HepG2 (cell line): ENCODE data around the gene GNA12. TPM values are rescaled to one million over a fixed set of nuclear protein-coding genes. Genes with fewer than 3 reads are reported as not detected.

ENCODE experiments used
- ATAC-seq: fragments of 200-7000 bp; cut with Tn5 transposase; 3 replicates; pipeline ENCODE4 v1.9.1; 2020; ENCODE audit warnings: mild to moderate bottlenecking, moderate library complexity
- BruUV-seq: library from RNA; stranded (reverse); fragments of 400-500 nt; replicated peaks from 2 replicates; lab custom pipeline; 2021; lab: Mats Ljungman, UMichigan
- CTCF ChIA-PET: fragments of 300-600 bp; formaldehyde crosslinking; extraction: SDS; loops from one replicate; lab custom pipeline; 2021; ENCODE audit warnings: low total read pairs, inconsistent platforms, low intra/inter-chr PET ratio; lab: Yijun Ruan, JAX
- POLR2A ChIA-PET: fragments of 350-600 bp; sonication (Branson Sonifier 250); formaldehyde crosslinking; loops from one replicate; lab custom pipeline; 2020; ENCODE audit warnings: antibody characterized with exemption, inconsistent platforms; lab: Yijun Ruan, JAX
- DNase-seq: peaks from one replicate; pipeline ENCODE4 v3.0.0-alpha.2; 2015; ENCODE audit warnings: low spot score
- FAIRE-seq: peaks from 3 replicates; lab custom pipeline; 2011; peaks lifted over from hg19 to GRCh38; lab: Jason Lieb, UNC
- H2AFZ ChIP-seq: one replicate; pipeline ENCODE4 v1.6.1; 2011; ENCODE audit warnings: low read length, inconsistent platforms
- H3K27ac ChIP-seq: fragments of 300-600 bp; 3 replicates; pipeline ENCODE4 v1.8.0; 2011; ENCODE audit warnings: mixed run types, mild to moderate bottlenecking, mixed read lengths, low read length, inconsistent platforms; ENCODE audit not compliant: insufficient read depth; ENCODE audit errors: extremely low read length
- H3K27me3 ChIP-seq, 2 experiments: fragments of 200-600 bp in 1 of 2; 2 replicates in 1 of 2; 3 replicates in 1 of 2; pipeline versions ENCODE4 v1.6.0 to v1.8.0; 2011; ENCODE audit warnings: low read length in 2 of 2, mild to moderate bottlenecking in 2 of 2, moderate library complexity in 2 of 2, inconsistent platforms in 1 of 2; ENCODE audit not compliant: insufficient read depth in 2 of 2, control insufficient read depth in 1 of 2
- H3K36me3 ChIP-seq, 2 experiments: fragments of 200-600 bp in 1 of 2; replicated peaks in 1 of 2; 2 replicates in 1 of 2; 3 replicates in 1 of 2; pipeline versions ENCODE4 v1.5.1 to v1.8.0; 2011; ENCODE audit warnings: low read length in 2 of 2, inconsistent platforms in 1 of 2; ENCODE audit not compliant: insufficient read depth in 2 of 2, control insufficient read depth in 1 of 2
- H3K4me1 ChIP-seq: 2 replicates; pipeline ENCODE4 v1.5.1; 2012; ENCODE audit warnings: low read length, inconsistent platforms; ENCODE audit not compliant: insufficient read depth
- H3K4me2 ChIP-seq: 2 replicates; pipeline ENCODE4 v1.6.0; 2011; ENCODE audit warnings: low read depth, low read length, inconsistent platforms
- H3K4me3 ChIP-seq, 3 experiments: fragments of 200-600 bp in 1 of 3; sonication (generic), shearing (Covaris generic) in 1 of 3; replicated peaks in 1 of 3; 2 replicates each; pipeline ENCODE4 v1.5.1; 2011 to 2016; ENCODE audit warnings: low read length in 3 of 3, inconsistent platforms in 2 of 3, low read depth in 2 of 3, mild to moderate bottlenecking in 2 of 3, control low read depth in 1 of 3, mixed read lengths in 1 of 3; ENCODE audit not compliant: insufficient read depth in 1 of 3
- H3K79me2 ChIP-seq: one replicate; pipeline ENCODE4 v1.6.1; 2011; ENCODE audit warnings: low read length, inconsistent platforms; ENCODE audit not compliant: insufficient read depth
- H3K9ac ChIP-seq: 2 replicates; pipeline ENCODE4 v1.6.0; 2011; ENCODE audit warnings: mild to moderate bottlenecking, low read depth, low read length, inconsistent platforms; ENCODE audit not compliant: insufficient read depth
- H3K9me3 ChIP-seq: 2 replicates; pipeline ENCODE4 v1.5.1; 2012; ENCODE audit warnings: mild to moderate bottlenecking, low read length
- H4K20me1 ChIP-seq: 2 replicates; pipeline ENCODE4 v1.6.0; 2011; ENCODE audit warnings: inconsistent platforms, mild to moderate bottlenecking, low read length, moderate library complexity; ENCODE audit not compliant: insufficient read depth
- ZNF629 ChIP-seq: sonication (generic); formaldehyde crosslinking; conservative IDR thresholded peaks from 2 replicates; pipeline ENCODE4 v1.5.0; 2020; ENCODE audit warnings: missing genetic modification reagents
- WGBS: methylation state at CpG from one replicate; pipeline ENCODE4 v1.1.6; 2017; ENCODE audit warnings: low lambda C conversion rate; 5-methylcytosine and 5-hydroxymethylcytosine counted together
- in situ Hi-C: cut with HindIII; loops from 2 replicates; pipeline ENCODE4 v1.10.0; 2017; ENCODE audit warnings: low pct_unique_long_range_greater_than_20kb; ENCODE audit not compliant: extremely low pct_ligation_motif_present
- intact Hi-C: fragments of 100-400 bp; cut with micrococcal nuclease; formaldehyde crosslinking; loops from one replicate; pipeline ENCODE4 v1.10.0; 2022; ENCODE audit not compliant: unreplicated experiment
- polyA plus RNA-seq, 8 experiments: library from polyadenylated mRNA; depleted of rRNA in 3 of 8; stranded (reverse) in 7 of 8; unstranded in 1 of 8; fragments of >200 nt; fragmentation: Illumina TruSeq in 4 of 8; extraction: Trizol in 4 of 8; gene quantifications; 2 replicates each; pipeline versions ENCODE4 v1.2.1 to v1.2.3, GENCODE V29; 2011 to 2016; ENCODE audit warnings: low read depth in 4 of 8, missing spikeins in 1 of 8, mixed read lengths in 1 of 8; ENCODE audit not compliant: insufficient read depth in 1 of 8
- total RNA-seq, 5 experiments: library from RNA; depleted of rRNA; stranded (reverse); fragments of >200 nt; fragmentation: Illumina TruSeq; extraction: Trizol; gene quantifications; 2 replicates each; pipeline ENCODE4 v1.2.3, GENCODE V29; 2016; ENCODE audit warnings: low read depth in 1 of 5
- TF ChIP-seq, protein P1 (sequence below): sonication (generic); formaldehyde crosslinking; IDR thresholded peaks from 2 replicates; pipeline ENCODE4 v1.5.0; 2020; ENCODE audit warnings: mild to moderate bottlenecking, missing genetic modification reagents

The GNA12 gene
- total and polyA plus RNA-seq, 2 of the 13 experiments (the other 11 are each of a cell fraction or from before 2014, with no cell fraction given), result 16.2 to 50.9 TPM

DNA sequence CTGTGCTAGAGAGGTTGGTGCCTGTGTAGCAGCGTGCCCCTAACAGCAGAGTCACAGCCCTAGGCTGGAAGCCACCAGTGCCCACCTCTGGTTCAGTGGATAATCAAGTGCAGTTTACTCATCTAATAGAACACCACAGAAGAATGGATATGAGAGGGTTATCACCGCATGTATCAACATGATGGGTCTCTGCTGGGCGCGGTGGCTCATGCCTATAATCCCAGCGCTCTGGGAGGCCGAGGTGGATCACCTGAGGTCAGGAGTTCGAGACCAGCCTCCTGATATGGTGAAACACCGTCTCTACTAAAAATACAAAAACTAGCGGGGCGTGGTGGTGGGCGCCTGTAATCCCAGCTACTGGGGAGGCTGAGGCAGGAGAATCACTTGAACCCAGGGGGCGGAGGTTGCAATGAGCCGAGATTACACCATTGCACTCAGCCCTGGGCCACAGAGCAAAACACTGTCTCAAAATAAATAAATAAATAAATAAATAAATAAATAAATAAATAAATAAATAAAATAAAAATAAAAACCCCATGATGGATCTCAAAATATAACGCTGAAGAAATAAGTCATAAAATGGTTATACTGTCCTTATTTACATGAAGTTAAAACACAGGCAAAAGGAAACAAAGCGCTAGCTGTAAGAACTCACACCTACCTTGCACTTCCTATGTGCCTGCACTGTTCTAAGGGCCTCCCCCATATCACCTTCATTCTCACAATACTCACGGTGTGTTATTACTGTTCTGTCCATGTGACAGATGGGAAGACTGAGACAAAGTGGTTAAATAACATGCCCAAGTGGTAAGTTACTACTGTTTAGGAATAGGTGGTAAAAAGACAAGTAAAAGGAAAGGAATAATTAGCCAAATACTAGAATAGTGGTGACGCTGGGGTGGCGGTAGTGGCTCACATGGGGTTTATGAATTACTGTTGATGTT is 85.2 kb downstream of the GNA12 start:
- H3K27me3 ChIP-seq, result no peaks in the 10 kb centered on the region
- peak overlapping the region; percentile 30 for H3K4me2 ChIP-seq
- no peak for ATAC-seq
- 95% methylated on average over 18 of the region's 18 CpGs for WGBS
- in situ Hi-C loops, result no loop called here
- H3K9me3 ChIP-seq, result no peaks in the 10 kb centered on the region
- H3K36me3 ChIP-seq, result peaks cover 6 to 14% of the 10 kb centered on the region in 2 experiments; a peak in 4 of 5 replicates
- intact Hi-C loops, result loop anchor here (5.0 kb wide), 1 partner anchor 43 kb away; no protein-coding TSS in a partner anchor
- TF ChIP-seq, protein P1, sequence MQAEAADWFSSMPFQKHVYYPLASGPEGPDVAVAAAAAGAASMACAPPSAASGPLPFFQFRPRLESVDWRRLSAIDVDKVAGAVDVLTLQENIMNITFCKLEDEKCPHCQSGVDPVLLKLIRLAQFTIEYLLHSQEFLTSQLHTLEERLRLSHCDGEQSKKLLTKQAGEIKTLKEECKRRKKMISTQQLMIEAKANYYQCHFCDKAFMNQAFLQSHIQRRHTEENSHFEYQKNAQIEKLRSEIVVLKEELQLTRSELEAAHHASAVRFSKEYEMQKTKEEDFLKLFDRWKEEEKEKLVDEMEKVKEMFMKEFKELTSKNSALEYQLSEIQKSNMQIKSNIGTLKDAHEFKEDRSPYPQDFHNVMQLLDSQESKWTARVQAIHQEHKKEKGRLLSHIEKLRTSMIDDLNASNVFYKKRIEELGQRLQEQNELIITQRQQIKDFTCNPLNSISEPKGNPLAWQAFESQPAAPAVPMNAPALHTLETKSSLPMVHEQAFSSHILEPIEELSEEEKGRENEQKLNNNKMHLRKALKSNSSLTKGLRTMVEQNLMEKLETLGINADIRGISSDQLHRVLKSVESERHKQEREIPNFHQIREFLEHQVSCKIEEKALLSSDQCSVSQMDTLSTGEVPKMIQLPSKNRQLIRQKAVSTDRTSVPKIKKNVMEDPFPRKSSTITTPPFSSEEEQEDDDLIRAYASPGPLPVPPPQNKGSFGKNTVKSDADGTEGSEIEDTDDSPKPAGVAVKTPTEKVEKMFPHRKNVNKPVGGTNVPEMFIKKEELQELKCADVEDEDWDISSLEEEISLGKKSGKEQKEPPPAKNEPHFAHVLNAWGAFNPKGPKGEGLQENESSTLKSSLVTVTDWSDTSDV (CRISPR knock-in tag), result no peak
- TF ChIP-seq ZNF629, result peak; percentile 68
- TF ChIP-seq, all 625 proteins: peak for 1
- Histone ChIP-seq H3K27ac (peak overlapping the region; percentile 55), H3K4me3 (no peak overlapping the region; a peak in 1 of 6 replicates), H3K9ac (peak overlapping the region; percentile 26; the same call in 1 of the 2 replicates), H3K79me2 (peaks cover 4% of the 10 kb centered on the region), H2AFZ (no peak overlapping the region), H4K20me1 (no peaks in the 10 kb centered on the region), H3K4me1 (peaks cover 38% of the 10 kb centered on the region)
- BruUV-seq, result no TSS peak
- DNase-seq (no peak), FAIRE-seq (no peak)
- ChIA-PET CTCF (no interaction called here), POLR2A (interaction anchor here (0.7 to 2.1 kb wide), 9 partner anchors 11 to 127 kb away, joined by 3 to 23 read pairs (median 4); partner anchors contain the start of gene TTYH3)
